IPS-18a (cell line): ENCODE results near the gene PLA2G2D.

Experiments
- H3K27ac ChIP-seq: one replicate; pipeline ENCODE4 v1.5.1; 2013; ENCODE audit warnings: low read length
- H3K27me3 ChIP-seq: one replicate; pipeline ENCODE4 v1.6.1; 2013; ENCODE audit warnings: mild to moderate bottlenecking, low read length; ENCODE audit not compliant: control insufficient read depth, insufficient read depth
- H3K36me3 ChIP-seq: one replicate; pipeline ENCODE4 v1.6.1; 2013; ENCODE audit warnings: low read depth, low read length; ENCODE audit not compliant: control insufficient read depth
- H3K4me1 ChIP-seq: one replicate; pipeline ENCODE4 v1.6.1; 2013; ENCODE audit warnings: low read depth, low read length; ENCODE audit not compliant: control insufficient read depth
- H3K4me3 ChIP-seq: one replicate; pipeline ENCODE4 v1.5.1; 2013; ENCODE audit warnings: low read length
- H3K9ac ChIP-seq: one replicate; pipeline ENCODE4 v1.6.1; 2013; ENCODE audit warnings: mild to moderate bottlenecking, low read length, moderate library complexity
- H3K9me3 ChIP-seq: one replicate; pipeline ENCODE4 v1.6.1; 2013; ENCODE audit warnings: low read depth, low read length; ENCODE audit not compliant: control insufficient read depth

The PLA2G2D gene

DNA sequence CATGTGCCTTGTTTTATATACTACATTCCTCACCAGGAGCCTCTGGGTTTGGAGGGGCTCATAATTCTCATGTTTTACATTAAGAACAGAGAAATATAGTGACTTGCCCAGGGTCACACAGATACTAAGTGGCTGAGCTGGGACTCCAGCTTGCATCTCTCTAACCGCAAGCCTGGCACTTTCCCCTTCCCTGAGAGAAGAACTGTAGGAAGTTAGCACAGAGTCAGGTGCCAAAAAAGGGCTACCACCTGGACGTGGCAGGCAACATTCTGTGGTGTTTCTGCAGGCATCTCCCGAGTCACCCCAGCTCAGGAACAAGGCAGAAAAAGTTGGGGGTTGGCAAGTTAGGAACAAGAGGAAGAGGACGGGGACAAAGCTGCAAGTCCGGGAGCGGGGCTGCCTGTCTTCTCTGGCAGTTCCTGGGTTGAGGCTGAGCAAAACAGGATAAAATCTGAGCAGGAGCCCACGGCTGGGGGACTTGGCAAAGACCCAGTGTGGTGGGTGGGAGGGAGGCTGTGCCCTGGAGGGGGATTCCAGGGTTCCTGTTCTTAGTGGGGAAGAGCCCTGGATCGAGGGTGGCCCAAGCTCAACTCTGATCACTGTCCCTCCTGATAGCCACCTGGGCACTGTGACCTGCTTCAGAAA, 39.6 kb downstream of the PLA2G2D start:
- H3K4me1 ChIP-seq = no peaks in the 10 kb centered on the region
- H3K9ac ChIP-seq = no peak overlapping the region
- no peak overlapping the region for H3K27ac ChIP-seq
- no peak overlapping the region for H3K4me3 ChIP-seq
- H3K27me3 ChIP-seq = no peaks in the 10 kb centered on the region
- H3K9me3 ChIP-seq = no peaks in the 10 kb centered on the region
- no peaks in the 10 kb centered on the region for H3K36me3 ChIP-seq

DNA sequence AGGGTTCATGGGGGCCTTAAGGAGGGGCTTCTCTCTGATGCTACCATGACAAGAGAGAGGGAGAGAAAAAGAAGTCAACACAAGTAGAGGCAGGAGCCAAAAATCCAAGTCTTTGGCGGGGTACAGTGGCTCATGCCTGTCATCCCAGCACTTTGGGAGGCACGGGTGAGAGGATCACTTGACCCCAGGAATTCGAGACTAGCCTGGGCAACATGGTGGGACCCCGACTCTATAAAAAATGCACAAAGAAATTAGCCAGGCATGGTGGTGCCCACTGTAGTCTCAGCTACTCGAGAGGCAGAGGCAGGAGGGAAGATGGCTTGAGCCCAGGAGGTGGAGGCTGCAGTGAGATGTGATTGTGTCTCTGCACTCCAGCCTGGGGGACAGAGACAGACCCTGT, 40.6 kb downstream of the PLA2G2D start:
- H3K9ac ChIP-seq = no peak overlapping the region
- no peak overlapping the region for H3K27ac ChIP-seq
- no peaks in the 10 kb centered on the region for H3K4me1 ChIP-seq
- no peaks in the 10 kb centered on the region for H3K27me3 ChIP-seq
- H3K4me3 ChIP-seq = no peak overlapping the region
- H3K9me3 ChIP-seq = no peaks in the 10 kb centered on the region
- H3K36me3 ChIP-seq = no peaks in the 10 kb centered on the region

DNA sequence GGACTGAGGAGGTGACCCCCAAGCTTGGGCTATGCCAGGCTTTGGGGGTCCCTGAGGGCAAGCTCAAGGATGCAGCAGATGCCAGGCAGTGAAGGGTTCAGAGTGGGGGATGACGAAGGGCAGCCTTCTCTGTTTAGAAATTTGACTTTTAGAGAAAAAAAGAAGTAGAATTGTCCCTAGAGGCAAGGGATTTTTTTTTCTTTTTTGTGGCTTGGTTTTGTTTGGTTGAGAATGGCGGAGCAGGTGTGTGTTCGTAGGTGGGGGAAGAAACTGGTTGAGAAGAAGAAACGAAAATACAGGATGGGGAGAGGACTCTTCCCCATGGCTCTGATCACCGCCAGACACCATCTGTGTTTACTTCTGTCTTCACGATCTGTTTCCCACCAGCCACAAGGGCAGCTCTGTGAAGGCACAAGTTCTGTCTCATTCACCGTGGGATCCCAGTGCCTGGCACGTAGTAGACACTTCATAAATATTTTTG, 41.1 kb downstream of the PLA2G2D start:
- Histone ChIP-seq H3K9ac (no peak overlapping the region), H3K4me1 (no peaks in the 10 kb centered on the region)

DNA sequence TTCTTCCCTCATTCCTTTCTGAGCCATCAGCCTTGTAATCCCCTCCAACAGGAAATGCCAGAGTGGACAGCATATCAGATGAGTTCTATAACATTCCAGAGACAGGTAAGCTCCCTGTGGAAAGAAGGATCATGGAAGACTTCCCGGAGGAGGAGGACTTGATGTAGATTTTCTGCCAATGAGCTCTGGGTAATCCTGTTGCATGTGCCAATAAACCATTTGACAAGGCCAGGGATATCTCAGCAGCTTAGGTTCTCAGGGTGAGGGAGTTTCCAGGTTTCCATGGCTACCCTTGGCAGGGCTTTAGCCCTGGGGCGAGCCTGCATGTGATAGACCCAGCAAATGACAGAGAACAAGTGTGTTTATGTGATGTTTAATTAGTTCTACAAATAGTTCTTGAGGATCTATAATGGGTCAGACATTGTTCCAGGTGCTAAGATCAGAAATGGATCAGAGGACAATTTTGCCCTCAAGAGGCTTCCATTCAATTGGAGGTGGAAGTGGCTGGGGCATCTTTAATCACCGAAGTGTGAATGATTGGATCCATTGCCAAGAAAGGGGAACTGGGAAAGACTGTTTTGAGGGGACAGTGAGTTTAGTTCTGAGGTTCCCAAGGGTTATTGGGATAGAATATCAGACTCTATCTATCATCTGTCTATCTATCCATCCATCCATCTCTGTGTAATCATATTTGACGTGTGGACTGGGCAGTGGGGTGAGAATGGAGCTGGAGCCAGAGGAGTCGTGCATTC, 42.5 kb downstream of the PLA2G2D start:
- H3K4me3 ChIP-seq = no peak overlapping the region
- no peaks in the 10 kb centered on the region for H3K9me3 ChIP-seq
- no peaks in the 10 kb centered on the region for H3K36me3 ChIP-seq
- H3K27me3 ChIP-seq = no peaks in the 10 kb centered on the region
- H3K27ac ChIP-seq = no peak overlapping the region
- no peak overlapping the region for H3K9ac ChIP-seq
- H3K4me1 ChIP-seq = no peaks in the 10 kb centered on the region

More for the DNA sequence above, 41.1 kb downstream of the PLA2G2D start:
- H3K27me3 ChIP-seq = no peaks in the 10 kb centered on the region
- no peak overlapping the region for H3K4me3 ChIP-seq
- no peak overlapping the region for H3K27ac ChIP-seq
- H3K36me3 ChIP-seq = no peaks in the 10 kb centered on the region
- H3K9me3 ChIP-seq = no peaks in the 10 kb centered on the region

DNA sequence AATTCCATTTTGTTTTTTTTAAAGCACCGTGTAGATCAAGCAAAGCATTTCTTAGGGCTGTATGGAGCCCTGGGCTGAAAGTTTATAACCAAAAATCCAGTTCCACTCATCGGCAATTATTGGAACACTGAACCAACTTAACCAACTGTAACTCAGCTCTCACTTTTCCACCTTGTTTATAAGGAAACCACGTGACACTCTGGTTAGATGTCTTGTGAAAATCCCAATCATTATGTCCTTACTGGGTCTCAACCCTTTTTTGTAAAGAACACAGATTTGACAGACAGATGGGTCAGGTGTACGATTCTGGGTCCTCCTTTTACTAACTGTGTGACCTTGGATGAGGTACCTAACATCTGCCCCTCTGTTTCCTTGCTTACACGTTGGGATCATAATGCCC, 43.1 kb downstream of the PLA2G2D start:
- no peaks in the 10 kb centered on the region for H3K9me3 ChIP-seq
- H3K27ac ChIP-seq = no peak overlapping the region
- no peaks in the 10 kb centered on the region for H3K27me3 ChIP-seq
- no peaks in the 10 kb centered on the region for H3K36me3 ChIP-seq
- no peaks in the 10 kb centered on the region for H3K4me1 ChIP-seq
- no peak overlapping the region for H3K9ac ChIP-seq
- no peak overlapping the region for H3K4me3 ChIP-seq

DNA sequence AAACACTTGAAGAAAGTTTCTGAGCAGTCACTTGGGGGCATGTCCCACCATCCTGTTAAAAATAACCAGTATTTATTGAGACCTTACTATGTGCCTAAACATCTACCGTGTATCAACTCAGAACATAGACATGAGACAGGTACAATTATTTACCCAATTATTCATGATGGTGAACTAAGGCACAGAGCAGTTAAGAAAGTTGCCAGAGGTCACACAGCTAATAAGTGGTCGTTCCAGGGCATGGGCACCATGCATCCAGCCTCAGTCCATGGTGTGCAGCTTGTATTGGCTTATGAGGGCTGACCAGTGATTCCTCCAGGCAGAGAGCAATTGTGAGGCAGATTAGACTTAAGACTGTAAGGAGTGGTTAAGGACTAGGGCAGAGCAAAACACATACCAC, 44.0 kb downstream of the PLA2G2D start:
- Histone ChIP-seq H3K4me1 (no peaks in the 10 kb centered on the region), H3K9ac (no peak overlapping the region), H3K4me3 (no peak overlapping the region), H3K36me3 (no peaks in the 10 kb centered on the region), H3K27me3 (no peaks in the 10 kb centered on the region), H3K27ac (no peak overlapping the region), H3K9me3 (no peaks in the 10 kb centered on the region)

DNA sequence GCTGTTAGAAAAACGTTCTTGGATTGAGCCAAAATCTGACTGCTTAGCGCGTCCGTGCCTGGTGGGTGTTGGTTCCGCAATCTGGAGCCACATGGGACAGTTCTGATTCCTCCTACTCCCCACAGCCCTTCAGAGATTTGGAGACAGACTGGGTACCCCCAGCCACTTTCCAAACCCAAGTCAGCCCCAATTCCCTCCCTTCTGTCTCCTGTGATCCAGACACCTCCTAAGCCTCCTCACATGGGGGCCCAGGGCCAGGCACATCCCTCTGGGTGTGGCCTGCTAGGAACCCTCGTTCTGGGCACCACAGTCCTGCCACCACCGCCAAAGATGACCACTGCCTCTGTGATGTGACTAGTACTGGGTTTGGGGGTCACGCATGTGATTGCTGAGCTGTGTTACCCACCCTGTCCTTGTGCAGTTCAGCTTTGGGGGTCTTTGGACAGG, 44.6 kb downstream of the PLA2G2D start:
- no peaks in the 10 kb centered on the region for H3K27me3 ChIP-seq
- H3K9me3 ChIP-seq = no peaks in the 10 kb centered on the region
- H3K4me3 ChIP-seq = no peak overlapping the region
- H3K27ac ChIP-seq = no peak overlapping the region
- H3K36me3 ChIP-seq = no peaks in the 10 kb centered on the region
- H3K4me1 ChIP-seq = no peaks in the 10 kb centered on the region
- H3K9ac ChIP-seq = no peak overlapping the region

DNA sequence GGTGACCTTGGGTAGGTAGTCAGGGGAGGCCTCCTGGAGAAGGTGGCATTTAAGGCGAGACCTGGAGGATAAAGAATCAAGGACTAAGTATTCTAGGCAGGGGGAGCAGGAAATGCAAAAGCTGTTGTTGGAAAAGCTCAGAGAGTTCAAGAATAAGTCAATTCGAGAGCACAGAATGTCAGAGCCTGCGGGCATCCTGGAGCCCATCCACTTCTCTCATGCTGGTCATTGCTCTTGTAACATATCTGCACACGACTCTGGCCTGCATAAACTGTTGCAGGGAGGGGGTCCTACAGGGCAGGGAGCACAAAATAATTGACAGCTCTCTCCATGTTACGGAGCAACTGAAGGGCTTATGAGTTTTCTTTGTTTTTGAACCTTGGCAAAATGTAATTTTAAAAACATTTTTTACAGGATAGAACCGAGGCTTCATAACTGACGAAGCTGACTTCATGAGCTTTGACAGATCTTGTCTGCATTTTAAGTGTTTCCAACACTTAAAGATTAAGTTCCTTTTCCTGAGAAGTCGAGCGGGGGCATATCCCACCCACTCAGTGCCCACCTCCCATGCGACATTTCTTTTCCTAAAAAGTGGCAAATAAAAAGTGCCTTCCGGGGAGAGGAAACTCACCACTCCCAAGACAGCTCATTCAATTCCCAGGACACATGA, 45.1 kb downstream of the PLA2G2D start:
- H3K9me3 ChIP-seq = no peaks in the 10 kb centered on the region
- H3K27ac ChIP-seq = no peak overlapping the region
- no peak overlapping the region for H3K9ac ChIP-seq
- H3K4me3 ChIP-seq = no peak overlapping the region
- H3K36me3 ChIP-seq = no peaks in the 10 kb centered on the region
- no peaks in the 10 kb centered on the region for H3K4me1 ChIP-seq
- H3K27me3 ChIP-seq = no peaks in the 10 kb centered on the region

DNA sequence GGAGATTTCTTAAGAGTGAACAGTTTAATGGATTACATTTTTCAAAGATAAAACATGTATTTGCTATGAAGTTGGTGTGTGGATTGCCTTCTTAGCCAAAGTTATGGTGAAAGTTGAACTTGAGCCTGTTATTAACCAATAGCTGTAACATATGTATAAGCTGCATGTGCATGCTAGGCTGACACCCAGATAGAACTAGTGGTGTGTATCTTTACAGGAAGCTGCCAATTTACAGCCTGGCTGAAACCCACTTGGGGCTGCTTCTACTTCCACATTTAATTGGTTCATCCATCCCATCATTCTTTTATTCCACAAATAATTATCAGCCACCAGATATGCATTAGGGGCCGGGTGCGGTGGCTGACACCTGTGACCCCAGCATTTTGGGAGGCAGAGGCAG, 46.1 kb downstream of the PLA2G2D start:
- no peak overlapping the region for H3K4me3 ChIP-seq
- no peaks in the 10 kb centered on the region for H3K4me1 ChIP-seq
- no peaks in the 10 kb centered on the region for H3K9me3 ChIP-seq
- no peaks in the 10 kb centered on the region for H3K27me3 ChIP-seq
- H3K27ac ChIP-seq = no peak overlapping the region
- H3K36me3 ChIP-seq = no peaks in the 10 kb centered on the region
- no peak overlapping the region for H3K9ac ChIP-seq

DNA sequence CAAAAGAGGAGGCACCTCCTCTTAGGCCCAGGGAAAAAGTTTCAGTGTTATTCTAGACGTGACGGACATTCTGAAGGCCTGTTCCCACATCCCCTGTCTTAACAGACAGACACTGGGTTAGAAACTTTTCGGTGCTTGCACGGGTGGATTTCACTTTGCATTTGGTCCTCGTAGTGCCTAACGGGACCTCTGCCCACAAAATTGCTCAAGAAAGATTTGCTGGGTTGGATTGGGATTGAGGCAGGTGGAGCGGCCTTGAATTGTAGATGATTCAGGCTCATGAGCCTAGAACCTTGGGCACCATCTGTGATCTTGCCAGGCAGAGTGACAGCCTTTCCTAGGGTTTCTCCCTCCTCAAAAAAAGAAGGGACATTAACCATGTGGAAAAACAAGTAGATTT, 46.6 kb downstream of the PLA2G2D start:
- no peak overlapping the region for H3K9ac ChIP-seq
- no peak overlapping the region for H3K27ac ChIP-seq
- no peaks in the 10 kb centered on the region for H3K9me3 ChIP-seq
- no peaks in the 10 kb centered on the region for H3K36me3 ChIP-seq
- H3K4me1 ChIP-seq = no peaks in the 10 kb centered on the region
- no peak overlapping the region for H3K4me3 ChIP-seq
- no peaks in the 10 kb centered on the region for H3K27me3 ChIP-seq

DNA sequence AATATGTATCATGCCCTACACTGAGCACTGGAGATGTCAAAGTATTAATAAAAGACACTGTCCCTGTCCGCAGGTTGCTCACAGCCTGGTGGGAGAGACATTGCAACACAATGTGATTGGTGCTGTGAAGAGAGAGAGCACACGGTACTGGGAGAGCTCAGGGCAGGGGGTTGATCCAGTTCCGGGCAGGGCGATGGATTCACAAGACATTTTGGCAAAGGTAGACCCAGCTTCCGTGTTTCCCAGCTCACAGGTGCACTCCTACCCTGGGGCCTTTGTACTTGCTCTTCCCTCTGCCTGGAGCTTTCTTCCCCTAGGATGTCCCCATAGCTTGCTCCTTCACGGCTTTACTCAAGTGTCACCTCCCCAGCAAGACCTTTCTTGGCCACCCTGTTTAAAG, 47.9 kb downstream of the PLA2G2D start:
- Histone ChIP-seq H3K4me1 (no peaks in the 10 kb centered on the region), H3K27ac (no peak overlapping the region), H3K9ac (no peak overlapping the region), H3K36me3 (no peaks in the 10 kb centered on the region), H3K9me3 (no peaks in the 10 kb centered on the region), H3K4me3 (no peak overlapping the region), H3K27me3 (no peaks in the 10 kb centered on the region)
